ENCODE results near the gene DHRS1.

DNA sequence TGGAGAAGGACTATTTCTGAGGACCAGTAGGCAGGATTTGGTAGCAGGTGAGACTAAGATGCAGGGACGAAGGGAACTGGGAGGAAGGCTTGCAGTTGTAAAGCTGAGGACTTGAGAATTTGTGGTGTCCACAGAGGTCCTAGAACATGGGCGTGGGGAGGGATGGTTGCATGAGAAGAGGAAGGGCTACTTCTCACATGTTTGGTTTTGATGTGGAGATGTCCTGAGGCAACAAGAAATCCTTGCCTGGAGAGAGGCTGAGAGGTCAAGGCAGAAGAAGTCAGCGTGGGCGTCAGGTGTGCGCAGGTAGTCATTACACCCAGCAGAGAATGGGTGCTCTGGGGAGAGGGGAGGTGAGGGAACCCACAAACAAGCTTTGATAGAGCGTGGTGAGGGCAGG, 22.5 kb downstream of the DHRS1 start:
- TF ChIP-seq, protein P1, sequence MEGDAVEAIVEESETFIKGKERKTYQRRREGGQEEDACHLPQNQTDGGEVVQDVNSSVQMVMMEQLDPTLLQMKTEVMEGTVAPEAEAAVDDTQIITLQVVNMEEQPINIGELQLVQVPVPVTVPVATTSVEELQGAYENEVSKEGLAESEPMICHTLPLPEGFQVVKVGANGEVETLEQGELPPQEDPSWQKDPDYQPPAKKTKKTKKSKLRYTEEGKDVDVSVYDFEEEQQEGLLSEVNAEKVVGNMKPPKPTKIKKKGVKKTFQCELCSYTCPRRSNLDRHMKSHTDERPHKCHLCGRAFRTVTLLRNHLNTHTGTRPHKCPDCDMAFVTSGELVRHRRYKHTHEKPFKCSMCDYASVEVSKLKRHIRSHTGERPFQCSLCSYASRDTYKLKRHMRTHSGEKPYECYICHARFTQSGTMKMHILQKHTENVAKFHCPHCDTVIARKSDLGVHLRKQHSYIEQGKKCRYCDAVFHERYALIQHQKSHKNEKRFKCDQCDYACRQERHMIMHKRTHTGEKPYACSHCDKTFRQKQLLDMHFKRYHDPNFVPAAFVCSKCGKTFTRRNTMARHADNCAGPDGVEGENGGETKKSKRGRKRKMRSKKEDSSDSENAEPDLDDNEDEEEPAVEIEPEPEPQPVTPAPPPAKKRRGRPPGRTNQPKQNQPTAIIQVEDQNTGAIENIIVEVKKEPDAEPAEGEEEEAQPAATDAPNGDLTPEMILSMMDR (IDR thresholded peaks at IDR 0.05) = no peak
- TF ChIP-seq POLR2A (IDR thresholded peaks at IDR 0.05; ENCODE audit: low read depth) = no peak
- TF ChIP-seq POLR2AphosphoS5 (IDR thresholded peaks at IDR 0.05) = no peak
